SK-N-SH treated with all-trans-retinoic acid at 6 μM for 48 hours (cell line): ENCODE measurements around the gene PTCH1.

Experiments used
- ARNTL ChIP-seq: fragments of 450-650 bp; formaldehyde crosslinking; IDR thresholded peaks from 2 replicates; pipeline ENCODE4 v1.5.0; 2020; ENCODE audit warnings: low read depth, mild to moderate bottlenecking, moderate library complexity, borderline replicate concordance
- CREB5 ChIP-seq: fragments of 250-450 bp; sonication (Bioruptor Pico); IDR thresholded peaks from 2 replicates; pipeline ENCODE4 v1.5.1; 2020; ENCODE audit warnings: low read depth, mild to moderate bottlenecking, moderate library complexity
- CSRNP3 ChIP-seq: fragments of 250-450 bp; sonication (Bioruptor Pico); IDR thresholded peaks from 2 replicates; pipeline ENCODE4 v1.5.1; 2021; ENCODE audit warnings: mild to moderate bottlenecking, moderate library complexity
- OSR1 ChIP-seq: fragments of 250-450 bp; sonication (Bioruptor Pico); IDR thresholded peaks from 2 replicates; pipeline ENCODE4 v1.8.0; 2022; ENCODE audit warnings: moderate library complexity, mild to moderate bottlenecking, inconsistent platforms
- PATZ1 ChIP-seq: fragments of 250-450 bp; sonication (Bioruptor Pico); IDR thresholded peaks from 2 replicates; pipeline ENCODE4 v1.8.0; 2020; ENCODE audit warnings: mild to moderate bottlenecking, moderate library complexity, borderline replicate concordance
- POU6F1 ChIP-seq: fragments of 250-450 bp; sonication (Bioruptor Pico); IDR thresholded peaks from 2 replicates; pipeline ENCODE4 v1.8.0; 2021; ENCODE audit warnings: low read depth, mild to moderate bottlenecking, moderate library complexity, borderline replicate concordance
- SNAI2 ChIP-seq: fragments of 250-450 bp; sonication (Bioruptor Pico); IDR thresholded peaks from 2 replicates; pipeline ENCODE4 v1.5.0; 2020; ENCODE audit warnings: mild to moderate bottlenecking, moderate library complexity
- TCF4 ChIP-seq: fragments of 250-450 bp; sonication (Bioruptor Pico); IDR thresholded peaks from 2 replicates; pipeline ENCODE4 v1.8.0; 2021; ENCODE audit warnings: mild to moderate bottlenecking, moderate library complexity, borderline replicate concordance
- TOX ChIP-seq: fragments of 250-450 bp; sonication (Bioruptor Pico); IDR thresholded peaks from 2 replicates; pipeline ENCODE4 v1.8.0; 2021; ENCODE audit warnings: mild to moderate bottlenecking, moderate library complexity, borderline replicate concordance
- ZFP30 ChIP-seq: fragments of 450-650 bp; formaldehyde crosslinking; IDR thresholded peaks from 2 replicates; pipeline ENCODE4 v1.5.0; 2022; ENCODE audit warnings: mild to moderate bottlenecking, moderate library complexity
- ZNF8 ChIP-seq: fragments of 450-650 bp; formaldehyde crosslinking; IDR thresholded peaks from 2 replicates; pipeline ENCODE4 v1.5.0; 2020; ENCODE audit warnings: mild to moderate bottlenecking, moderate library complexity

- no peak for TF ChIP-seq CREB5
- TF ChIP-seq TCF4 (CRISPR knock-in tag) = no peak
- no peak for TF ChIP-seq PATZ1 (CRISPR knock-in tag)
- no peak for TF ChIP-seq TOX (CRISPR knock-in tag)
- no peak for TF ChIP-seq SNAI2 (CRISPR knock-in tag)
- TF ChIP-seq ZFP30 (CRISPR knock-in tag) = no peak
- TF ChIP-seq POU6F1 = no peak
- no peak for TF ChIP-seq ZNF8
- no peak for TF ChIP-seq CSRNP3 (CRISPR knock-in tag)
- no peak for TF ChIP-seq ARNTL (CRISPR knock-in tag)
- no peak for TF ChIP-seq OSR1
Measured at GRCh38 chr9:95479330-95479729, 37.4 kb downstream of the PTCH1 start.
